Measurements from ENCODE around the gene PPP2R5C. TPM values are rescaled to one million over a fixed set of nuclear protein-coding genes. Genes with fewer than 3 reads are reported as not detected.

Gene PPP2R5C
- total and polyA plus RNA-seq, 9 of the 15 experiments (the other 6 are each of a cell fraction or from before 2014, with no cell fraction given): 284 to 617 (median 395) TPM

GRCh38 chr14:101899263-101899662 is 137.8 kb downstream of the PPP2R5C start (continued):
- TF ChIP-seq CREM (IDR thresholded peaks at IDR 0.05; ENCODE audit: low read depth) (peak; percentile 41; the same call in 1 of the 2 replicates), WHSC1 (IDR thresholded peaks at IDR 0.05; ENCODE audit: low read length) (no peak), MECOM (CRISPR knock-in tag; IDR thresholded peaks at IDR 0.05) (no peak), ZZZ3 (IDR thresholded peaks at IDR 0.05) (no peak), ZNF76 (CRISPR knock-in tag; IDR thresholded peaks at IDR 0.05; ENCODE audit: borderline replicate concordance) (no peak), C11orf30 (IDR thresholded peaks at IDR 0.05; ENCODE audit: low read depth) (peak; percentile 77), KDM5B (IDR thresholded peaks at IDR 0.05; ENCODE audit: insufficient replicate concordance, low read depth, low read length) (no peak), ZNF699 (CRISPR knock-in tag; IDR thresholded peaks at IDR 0.05; ENCODE audit: insufficient replicate concordance) (no peak), GATAD2B (IDR thresholded peaks at IDR 0.05; ENCODE audit: borderline replicate concordance) (no peak), EZH2 (IDR thresholded peaks at IDR 0.05; ENCODE audit: borderline replicate concordance, low read depth, low read length) (no peak), SMARCA4 (IDR thresholded peaks at IDR 0.05) (0 out of 2 replicates have a peak, but pooled peaks have one; percentile 24), CXXC5 (CRISPR knock-in tag; IDR thresholded peaks at IDR 0.05) (0 out of 2 replicates have a peak, but pooled peaks have one; percentile 50), MAFK (IDR thresholded peaks at IDR 0.05; ENCODE audit: low read length) (peak; percentile 70), JUNB (CRISPR knock-in tag; conservative IDR thresholded peaks at IDR 0.05) (no peak), ESRRB (CRISPR knock-in tag; IDR thresholded peaks at IDR 0.05; ENCODE audit: borderline replicate concordance) (no peak), ATF6 (CRISPR knock-in tag; IDR thresholded peaks at IDR 0.05) (no peak), POLR2B (IDR thresholded peaks at IDR 0.05; ENCODE audit: low read depth, partially characterized antibody) (no peak), ZNF445 (CRISPR knock-in tag; IDR thresholded peaks at IDR 0.05; ENCODE audit: low read depth) (no peak), SLC30A9 (CRISPR knock-in tag; IDR thresholded peaks at IDR 0.05) (no peak), BRD9 (IDR thresholded peaks at IDR 0.05; ENCODE audit: low read depth, partially characterized antibody) (no peak), ZNF77 (CRISPR knock-in tag; IDR thresholded peaks at IDR 0.05) (no peak), FIP1L1 (IDR thresholded peaks at IDR 0.05; ENCODE audit: low read depth, low read length, poor library complexity, severe bottlenecking) (no peak)
- TF ChIP-seq, protein P1, sequence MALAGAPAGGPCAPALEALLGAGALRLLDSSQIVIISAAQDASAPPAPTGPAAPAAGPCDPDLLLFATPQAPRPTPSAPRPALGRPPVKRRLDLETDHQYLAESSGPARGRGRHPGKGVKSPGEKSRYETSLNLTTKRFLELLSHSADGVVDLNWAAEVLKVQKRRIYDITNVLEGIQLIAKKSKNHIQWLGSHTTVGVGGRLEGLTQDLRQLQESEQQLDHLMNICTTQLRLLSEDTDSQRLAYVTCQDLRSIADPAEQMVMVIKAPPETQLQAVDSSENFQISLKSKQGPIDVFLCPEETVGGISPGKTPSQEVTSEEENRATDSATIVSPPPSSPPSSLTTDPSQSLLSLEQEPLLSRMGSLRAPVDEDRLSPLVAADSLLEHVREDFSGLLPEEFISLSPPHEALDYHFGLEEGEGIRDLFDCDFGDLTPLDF (CRISPR knock-in tag; IDR thresholded peaks at IDR 0.05): no peak
- TF ChIP-seq, protein P2, sequence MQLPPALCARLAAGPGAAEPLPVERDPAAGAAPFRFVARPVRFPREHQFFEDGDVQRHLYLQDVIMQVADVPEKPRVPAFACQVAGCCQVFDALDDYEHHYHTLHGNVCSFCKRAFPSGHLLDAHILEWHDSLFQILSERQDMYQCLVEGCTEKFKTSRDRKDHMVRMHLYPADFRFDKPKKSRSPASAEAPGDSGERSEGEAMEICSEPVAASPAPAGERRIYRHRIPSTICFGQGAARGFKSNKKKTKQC (CRISPR knock-in tag; IDR thresholded peaks at IDR 0.05): no peak
